SK-N-SH (cell line): Measurements from ENCODE around the gene SPATA21. TPM values are rescaled to one million over a fixed set of nuclear protein-coding genes. Genes with fewer than 3 reads are reported as not detected.

Experiments
- CTCF ChIA-PET: fragments of 300-600, 350-600 bp; formaldehyde crosslinking; extraction: SDS; loops from one replicate; lab custom pipeline; 2021; lab: Yijun Ruan, JAX
- POLR2A ChIA-PET: fragments of 350-600 bp; sonication (Branson Sonifier 250); formaldehyde crosslinking; extraction: SDS; loops from one replicate; lab custom pipeline; 2020; ENCODE audit warnings: antibody characterized with exemption, inconsistent platforms; lab: Yijun Ruan, JAX
- DNase-seq: peaks from one replicate; pipeline ENCODE4 v3.0.0; 2012
- H2AFZ ChIP-seq: fragments of 200-600 bp; sonication (generic); 2 replicates; pipeline ENCODE4 v1.8.1; 2016; ENCODE audit warnings: antibody characterized with exemption, mild to moderate bottlenecking, low read depth
- H3F3A ChIP-seq: fragments of 200-600 bp; sonication (generic); replicated peaks from 2 replicates; pipeline ENCODE3; 2016; ENCODE audit warnings: antibody characterized with exemption, mild to moderate bottlenecking; ENCODE audit not compliant: insufficient read depth
- H3K27ac ChIP-seq, 2 experiments: fragments of 200-500 bp in 1 of 2; fragments of 200-600 bp in 1 of 2; sonication (Bioruptor generic) in 1 of 2; sonication (generic), shearing (Covaris generic) in 1 of 2; 2 replicates each; pipeline versions ENCODE4 v1.5.1 to v1.6.1; 2014 to 2016; ENCODE audit warnings: low read depth in 2 of 2, inconsistent platforms in 1 of 2, low read length in 1 of 2, mild to moderate bottlenecking in 1 of 2, mixed read lengths in 1 of 2
- H3K27me3 ChIP-seq: fragments of 200-600 bp; sonication (generic), shearing (Covaris generic); 2 replicates; pipeline ENCODE4 v1.6.1; 2016; ENCODE audit warnings: mixed run types; ENCODE audit not compliant: insufficient read depth
- H3K36me3 ChIP-seq, 2 experiments: fragments of 200-500 bp in 1 of 2; fragments of 200-600 bp in 1 of 2; sonication (Bioruptor generic) in 1 of 2; sonication (generic) in 1 of 2; replicated peaks in 1 of 2; 2 replicates each; pipeline versions ENCODE3 to v1.5.1; 2014 to 2016; ENCODE audit warnings: low read length in 1 of 2, mild to moderate bottlenecking in 1 of 2; ENCODE audit not compliant: insufficient read depth in 2 of 2, control insufficient read depth in 1 of 2
- H3K4me1 ChIP-seq, 2 experiments: fragments of 200-500 bp in 1 of 2; fragments of 200-600 bp in 1 of 2; sonication (Bioruptor generic) in 1 of 2; sonication (generic), shearing (Covaris generic) in 1 of 2; 2 replicates each; pipeline versions ENCODE4 v1.5.1 to v1.6.1; 2014 to 2016; ENCODE audit warnings: low read depth in 1 of 2, low read length in 1 of 2, mixed run types in 1 of 2; ENCODE audit not compliant: insufficient read depth in 2 of 2, control insufficient read depth in 1 of 2
- H3K4me2 ChIP-seq: fragments of 200-600 bp; sonication (generic), shearing (Covaris generic); 2 replicates; pipeline ENCODE4 v1.6.1; 2017; ENCODE audit warnings: mixed run types
- H3K4me3 ChIP-seq, 2 experiments: fragments of 200-500 bp in 1 of 2; fragments of 200-600 bp in 1 of 2; sonication (Bioruptor generic) in 1 of 2; sonication (generic), shearing (Covaris generic) in 1 of 2; 2 replicates each; pipeline versions ENCODE4 v1.5.1 to v1.8.1; 2014 to 2016; ENCODE audit warnings: low read depth in 2 of 2, inconsistent platforms in 1 of 2, low read length in 1 of 2, mild to moderate bottlenecking in 1 of 2, mixed read lengths in 1 of 2, moderate library complexity in 1 of 2
- H3K79me2 ChIP-seq: fragments of 200-600 bp; sonication (generic); 2 replicates; pipeline ENCODE4 v1.8.1; 2017; ENCODE audit warnings: mild to moderate bottlenecking; ENCODE audit not compliant: insufficient read depth
- H3K9ac ChIP-seq: fragments of 200-600 bp; sonication (generic); 2 replicates; pipeline ENCODE4 v1.6.1; 2017; ENCODE audit warnings: mixed run types
- H3K9me2 ChIP-seq: fragments of 200-600 bp; sonication (generic); 2 replicates; pipeline ENCODE4 v1.6.1; 2017; ENCODE audit warnings: mixed run types
- H3K9me3 ChIP-seq: fragments of 200-600 bp; sonication (generic); 2 replicates; pipeline ENCODE4 v1.6.1; 2017; ENCODE audit warnings: mixed run types, mild to moderate bottlenecking, moderate library complexity
- H4K20me1 ChIP-seq: fragments of 200-600 bp; sonication (generic); 2 replicates; pipeline ENCODE4 v1.6.1; 2017; ENCODE audit warnings: mild to moderate bottlenecking, mixed run types; ENCODE audit not compliant: insufficient read depth
- CHD2 ChIP-seq: fragments of 150-350 bp; IDR thresholded peaks from 2 replicates; pipeline ENCODE4 v1.6.1; 2018; ENCODE audit warnings: low read length; ENCODE audit not compliant: partially characterized antibody
- FOXJ3 ChIP-seq: sonication (generic); formaldehyde crosslinking; IDR thresholded peaks from 2 replicates; pipeline ENCODE4 v1.5.1; 2020; ENCODE audit warnings: mild to moderate bottlenecking, missing genetic modification reagents
- FOXM1 ChIP-seq: IDR thresholded peaks from 2 replicates; pipeline ENCODE4 v1.4.0; 2012; ENCODE audit warnings: low read depth, mild to moderate bottlenecking
- GABPA ChIP-seq: IDR thresholded peaks from 2 replicates; pipeline ENCODE4 v1.4.0; 2012; ENCODE audit warnings: low read depth, mild to moderate bottlenecking
- GATA2 ChIP-seq: sonication (generic); formaldehyde crosslinking; IDR thresholded peaks from 2 replicates; pipeline ENCODE4 v1.5.0; 2020; ENCODE audit warnings: mild to moderate bottlenecking, missing genetic modification reagents
- JUND ChIP-seq: IDR thresholded peaks from 2 replicates; pipeline ENCODE4 v1.4.0; 2012
- MXI1 ChIP-seq: IDR thresholded peaks from 2 replicates; pipeline ENCODE4 v1.6.1; 2012; ENCODE audit warnings: mild to moderate bottlenecking, low read depth, low read length, improper control_type of control experiment
- NFIC ChIP-seq: IDR thresholded peaks from 2 replicates; pipeline ENCODE4 v1.4.0; 2012; ENCODE audit warnings: borderline replicate concordance
- POLR2AphosphoS5 ChIP-seq: IDR thresholded peaks from 2 replicates; pipeline ENCODE4 v1.6.1; 2012; ENCODE audit warnings: low read depth, low read length
- RAD21 ChIP-seq: IDR thresholded peaks from 2 replicates; pipeline ENCODE4 v1.6.1; 2012; ENCODE audit warnings: mild to moderate bottlenecking, low read length
- RCOR1 ChIP-seq: fragments of 150-350 bp; IDR thresholded peaks from 2 replicates; pipeline ENCODE4 v1.6.1; 2017; ENCODE audit warnings: antibody characterized with exemption, low read length
- RXRA ChIP-seq: IDR thresholded peaks from 2 replicates; pipeline ENCODE4 v1.4.0; 2012; ENCODE audit warnings: low read depth, mild to moderate bottlenecking, borderline replicate concordance
- TAF1 ChIP-seq: IDR thresholded peaks from 2 replicates; pipeline ENCODE4 v1.6.1; 2012; ENCODE audit warnings: low read depth, mild to moderate bottlenecking, low read length, moderate library complexity, borderline replicate concordance
- USF2 ChIP-seq: fragments of 150-350 bp; IDR thresholded peaks from 2 replicates; pipeline ENCODE4 v1.6.1; 2017; ENCODE audit warnings: antibody characterized with exemption, low read length, low read depth, borderline replicate concordance
- WGBS: methylation state at CpG from one replicate; pipeline ENCODE4 v1.1.6; 2017; ENCODE audit warnings: low lambda C conversion rate; 5-methylcytosine and 5-hydroxymethylcytosine counted together
- polyA plus RNA-seq, 3 experiments: library from polyadenylated mRNA; depleted of rRNA; stranded (reverse); fragments of >200 nt; gene quantifications; 2 replicates each; pipeline ENCODE4 v1.2.3, GENCODE V29; 2012
- TF ChIP-seq, protein P1 (sequence below): fragments of 200-600 bp; sonication (generic); IDR thresholded peaks from 2 replicates; pipeline ENCODE4 v1.6.1; 2017; ENCODE audit warnings: antibody characterized with exemption, mild to moderate bottlenecking, moderate library complexity
- TF ChIP-seq, protein P2 (sequence below): IDR thresholded peaks from 2 replicates; pipeline ENCODE4; 2012
- TF ChIP-seq, protein P3 (sequence below): IDR thresholded peaks from 2 replicates; pipeline ENCODE4 v1.4.0; 2012; ENCODE audit warnings: low read depth, borderline replicate concordance

SPATA21 gene
- polyA plus RNA-seq, 1 of the 3 experiments (the other 2 are of a cell fraction), result 0.10 TPM

DNA sequence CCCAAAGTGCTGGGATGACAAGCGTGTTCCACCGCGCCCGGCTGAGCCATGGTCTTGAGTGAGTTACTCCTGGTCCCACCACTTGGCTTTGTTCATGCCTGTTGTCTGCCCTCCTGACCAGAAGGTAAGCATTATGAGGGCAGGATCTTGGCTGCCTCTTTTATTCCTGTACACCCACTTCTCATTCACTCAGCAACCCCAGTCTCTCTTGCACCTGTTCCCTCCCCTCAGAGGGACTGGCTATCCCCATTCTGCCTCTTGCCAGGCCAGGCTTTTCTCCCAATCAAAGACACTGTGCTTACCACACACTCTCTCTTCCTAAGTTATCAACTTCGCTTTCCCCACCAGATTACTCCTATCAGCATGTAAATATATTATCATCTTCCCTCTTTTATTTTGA is 26.4 kb downstream of the SPATA21 start:
- TF ChIP-seq GATA2 (CRISPR knock-in tag) (no peak), JUND (no peak), USF2 (no peak), RAD21 (no peak), MXI1 (no peak), RCOR1 (no peak), RXRA (no peak), NFIC (no peak), TAF1 (no peak), FOXJ3 (CRISPR knock-in tag) (no peak), GABPA (no peak), FOXM1 (no peak), POLR2AphosphoS5 (no peak), CHD2 (no peak)
- TF ChIP-seq, protein P1, sequence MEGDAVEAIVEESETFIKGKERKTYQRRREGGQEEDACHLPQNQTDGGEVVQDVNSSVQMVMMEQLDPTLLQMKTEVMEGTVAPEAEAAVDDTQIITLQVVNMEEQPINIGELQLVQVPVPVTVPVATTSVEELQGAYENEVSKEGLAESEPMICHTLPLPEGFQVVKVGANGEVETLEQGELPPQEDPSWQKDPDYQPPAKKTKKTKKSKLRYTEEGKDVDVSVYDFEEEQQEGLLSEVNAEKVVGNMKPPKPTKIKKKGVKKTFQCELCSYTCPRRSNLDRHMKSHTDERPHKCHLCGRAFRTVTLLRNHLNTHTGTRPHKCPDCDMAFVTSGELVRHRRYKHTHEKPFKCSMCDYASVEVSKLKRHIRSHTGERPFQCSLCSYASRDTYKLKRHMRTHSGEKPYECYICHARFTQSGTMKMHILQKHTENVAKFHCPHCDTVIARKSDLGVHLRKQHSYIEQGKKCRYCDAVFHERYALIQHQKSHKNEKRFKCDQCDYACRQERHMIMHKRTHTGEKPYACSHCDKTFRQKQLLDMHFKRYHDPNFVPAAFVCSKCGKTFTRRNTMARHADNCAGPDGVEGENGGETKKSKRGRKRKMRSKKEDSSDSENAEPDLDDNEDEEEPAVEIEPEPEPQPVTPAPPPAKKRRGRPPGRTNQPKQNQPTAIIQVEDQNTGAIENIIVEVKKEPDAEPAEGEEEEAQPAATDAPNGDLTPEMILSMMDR, result no peak
- TF ChIP-seq, protein P2, sequence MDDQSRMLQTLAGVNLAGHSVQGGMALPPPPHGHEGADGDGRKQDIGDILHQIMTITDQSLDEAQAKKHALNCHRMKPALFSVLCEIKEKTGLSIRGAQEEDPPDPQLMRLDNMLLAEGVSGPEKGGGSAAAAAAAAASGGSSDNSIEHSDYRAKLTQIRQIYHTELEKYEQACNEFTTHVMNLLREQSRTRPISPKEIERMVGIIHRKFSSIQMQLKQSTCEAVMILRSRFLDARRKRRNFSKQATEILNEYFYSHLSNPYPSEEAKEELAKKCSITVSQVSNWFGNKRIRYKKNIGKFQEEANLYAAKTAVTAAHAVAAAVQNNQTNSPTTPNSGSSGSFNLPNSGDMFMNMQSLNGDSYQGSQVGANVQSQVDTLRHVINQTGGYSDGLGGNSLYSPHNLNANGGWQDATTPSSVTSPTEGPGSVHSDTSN, result no peak
- TF ChIP-seq, protein P3, sequence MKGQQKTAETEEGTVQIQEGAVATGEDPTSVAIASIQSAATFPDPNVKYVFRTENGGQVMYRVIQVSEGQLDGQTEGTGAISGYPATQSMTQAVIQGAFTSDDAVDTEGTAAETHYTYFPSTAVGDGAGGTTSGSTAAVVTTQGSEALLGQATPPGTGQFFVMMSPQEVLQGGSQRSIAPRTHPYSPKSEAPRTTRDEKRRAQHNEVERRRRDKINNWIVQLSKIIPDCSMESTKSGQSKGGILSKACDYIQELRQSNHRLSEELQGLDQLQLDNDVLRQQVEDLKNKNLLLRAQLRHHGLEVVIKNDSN, result no peak
- no peak overlapping the region for H3K27ac ChIP-seq
- no peaks in the 10 kb centered on the region for H4K20me1 ChIP-seq
- no peaks in the 10 kb centered on the region for H3K79me2 ChIP-seq
- no peak overlapping the region for H3K9ac ChIP-seq
- no peak overlapping the region for H2AFZ ChIP-seq
- H3K4me1 ChIP-seq, result no peaks in the 10 kb centered on the region
- no peaks in the 10 kb centered on the region for H3F3A ChIP-seq
- DNase-seq, result no peak
- H3K4me2 ChIP-seq, result no peak overlapping the region
- H3K9me3 ChIP-seq, result no peaks in the 10 kb centered on the region
- 64% methylated on average over 1 of the region's 5 CpGs for WGBS
- no peaks in the 10 kb centered on the region for H3K27me3 ChIP-seq
- no peaks in the 10 kb centered on the region for H3K9me2 ChIP-seq
- ChIA-PET POLR2A (no interaction called here), CTCF (no interaction called here)
- no peak overlapping the region for H3K4me3 ChIP-seq
- no peaks in the 10 kb centered on the region for H3K36me3 ChIP-seq
